Neuronal stem cell (in vitro differentiated cells): ENCODE data around the gene ADAD2.

ENCODE experiments used
- DNase-seq: peaks from one replicate; pipeline ENCODE4 v3.0.0-alpha.2; 2013; ENCODE audit warnings: low spot score
- H2AFZ ChIP-seq: one replicate; pipeline ENCODE4 v1.6.1; 2013; ENCODE audit warnings: mild to moderate bottlenecking, low read length, inconsistent platforms
- H2AK5ac ChIP-seq: 2 replicates; pipeline ENCODE4 v1.6.1; 2013; ENCODE audit warnings: low read depth, mild to moderate bottlenecking, inconsistent platforms, low read length, moderate library complexity, mixed read lengths
- H2BK120ac ChIP-seq: 2 replicates; pipeline ENCODE4 v1.6.1; 2013; ENCODE audit warnings: low read depth, mild to moderate bottlenecking, inconsistent platforms, low read length, moderate library complexity, mixed read lengths
- H2BK12ac ChIP-seq: one replicate; pipeline ENCODE4 v1.6.1; 2013; ENCODE audit warnings: low read length, inconsistent platforms
- H2BK15ac ChIP-seq: 2 replicates; pipeline ENCODE4 v1.6.1; 2013; ENCODE audit warnings: mild to moderate bottlenecking, low read length, inconsistent platforms, mixed read lengths
- H2BK5ac ChIP-seq: one replicate; pipeline ENCODE4 v1.6.1; 2013; ENCODE audit warnings: inconsistent platforms, mild to moderate bottlenecking, low read length, moderate library complexity
- H3K14ac ChIP-seq: one replicate; pipeline ENCODE4 v1.6.1; 2013; ENCODE audit warnings: low read length, inconsistent platforms
- H3K18ac ChIP-seq: 2 replicates; pipeline ENCODE4 v1.6.1; 2013; ENCODE audit warnings: low read length, inconsistent platforms
- H3K23ac ChIP-seq: 2 replicates; pipeline ENCODE4 v1.6.1; 2013; ENCODE audit warnings: low read depth, mild to moderate bottlenecking, mixed read lengths, low read length, inconsistent platforms; ENCODE audit not compliant: poor library complexity
- H3K27ac ChIP-seq: replicated peaks from 3 replicates; pipeline ENCODE4 v1.5.1; 2013; ENCODE audit warnings: low read length, inconsistent platforms
- H3K27me3 ChIP-seq, 3 experiments: 2 replicates each; pipeline ENCODE4 v1.6.1; 2013; ENCODE audit warnings: low read length in 3 of 3, mild to moderate bottlenecking in 2 of 3, inconsistent platforms in 1 of 3, low read depth in 1 of 3, mixed read lengths in 1 of 3, moderate library complexity in 1 of 3; ENCODE audit not compliant: control insufficient read depth in 3 of 3, insufficient read depth in 3 of 3
- H3K36me3 ChIP-seq, 2 donors: replicated peaks in 1 of 2; 2 replicates each; pipeline ENCODE4 v1.6.1; 2013; ENCODE audit warnings: low read length in 2 of 2; ENCODE audit not compliant: control insufficient read depth in 2 of 2, insufficient read depth in 2 of 2
- H3K4ac ChIP-seq: 2 replicates; pipeline ENCODE4 v1.6.1; 2013; ENCODE audit warnings: inconsistent platforms, mild to moderate bottlenecking, low read length, moderate library complexity
- H3K4me1 ChIP-seq, 2 donors: 1 replicate in 1 of 2; 2 replicates in 1 of 2; pipeline ENCODE4 v1.6.1; 2013; ENCODE audit warnings: low read length in 2 of 2, low read depth in 1 of 2; ENCODE audit not compliant: control insufficient read depth in 2 of 2, insufficient read depth in 1 of 2
- H3K4me2 ChIP-seq: one replicate; pipeline ENCODE4 v1.6.1; 2013; ENCODE audit warnings: mild to moderate bottlenecking, low read length, inconsistent platforms; ENCODE audit not compliant: insufficient read depth, poor library complexity, severe bottlenecking
- H3K4me3 ChIP-seq, 2 donors: 2 replicates each; pipeline ENCODE4 v1.5.1; 2013; ENCODE audit warnings: low read length in 2 of 2, mild to moderate bottlenecking in 2 of 2, inconsistent platforms in 1 of 2, moderate library complexity in 1 of 2
- H3K79me1 ChIP-seq: one replicate; pipeline ENCODE4 v1.6.1; 2013; ENCODE audit warnings: low read depth, mild to moderate bottlenecking, inconsistent platforms, low read length, moderate library complexity
- H3K9ac ChIP-seq: one replicate; pipeline ENCODE4 v1.6.1; 2013; ENCODE audit warnings: mild to moderate bottlenecking, low read depth, low read length, inconsistent platforms; ENCODE audit not compliant: poor library complexity
- H3K9me3 ChIP-seq, 2 donors: replicated peaks in 1 of 2; 2 replicates each; pipeline versions ENCODE3 to v1.6.1; 2013; ENCODE audit warnings: low read length in 2 of 2, mild to moderate bottlenecking in 2 of 2, inconsistent platforms in 1 of 2, low read depth in 1 of 2, mixed read lengths in 1 of 2, moderate library complexity in 1 of 2; ENCODE audit not compliant: control insufficient read depth in 2 of 2, insufficient read depth in 1 of 2
- H4K8ac ChIP-seq: one replicate; pipeline ENCODE4 v1.6.1; 2013; ENCODE audit warnings: low read depth, mild to moderate bottlenecking, inconsistent platforms, low read length, moderate library complexity
- H4K91ac ChIP-seq: one replicate; pipeline ENCODE4 v1.6.1; 2013; ENCODE audit warnings: low read length, low read depth, mild to moderate bottlenecking, inconsistent platforms; ENCODE audit not compliant: poor library complexity
- WGBS, 2 donors: extraction: QIAGEN DNeasy Blood & Tissue Kit; methylation state at CpG; one replicate each; pipeline ENCODE4 v1.1.7; 2013; ENCODE audit warnings: missing lambda C conversion rate in 2 of 2, mixed read lengths in 1 of 2; ENCODE audit not compliant: insufficient read length in 2 of 2, insufficient replicate concordance in 1 of 2; ENCODE audit errors: extremely low coverage in 2 of 2; 5-methylcytosine and 5-hydroxymethylcytosine counted together

Gene ADAD2

GRCh38 chr16:84245956-84246678 lies 55.2 kb downstream of the ADAD2 start:
- Histone ChIP-seq H3K36me3 (peaks cover 0 to 2% of the 10 kb centered on the region in 2 donors), H3K4me2 (no peak overlapping the region), H3K18ac (no peak overlapping the region), H3K4ac (no peak overlapping the region), H4K91ac (no peak overlapping the region), H3K27me3 (peaks cover 0 to 26% (median 1%) of the 10 kb centered on the region in 3 experiments), H3K4me3 (no peak overlapping the region), H3K14ac (no peak overlapping the region), H3K27ac (no peak overlapping the region), H3K79me1 (no peaks in the 10 kb centered on the region), H4K8ac (no peak overlapping the region), H3K4me1 (no peaks in the 10 kb centered on the region), H3K9ac (no peak overlapping the region), H3K23ac (no peak overlapping the region), H2AK5ac (no peak overlapping the region), H2BK15ac (no peak overlapping the region), H3K9me3 (peaks cover 2% of the 10 kb centered on the region in 2 donors), H2AFZ (no peak overlapping the region), H2BK12ac (no peak overlapping the region), H2BK120ac (no peak overlapping the region), H2BK5ac (no peak overlapping the region)
- no peak for DNase-seq
- no CpG with 5 or more reads among the region's 10 CpGs for WGBS, 2 donors

GRCh38 chr16:84246679-84247077 lies 55.7 kb downstream of the ADAD2 start:
- Histone ChIP-seq H3K9ac (no peak overlapping the region), H3K4me2 (no peak overlapping the region), H2BK15ac (no peak overlapping the region), H2BK12ac (no peak overlapping the region), H2AFZ (no peak overlapping the region), H3K4me1 (peaks cover 0 to under 1% of the 10 kb centered on the region in 2 donors), H2AK5ac (no peak overlapping the region), H3K4ac (no peak overlapping the region), H3K27ac (no peak overlapping the region), H3K23ac (no peak overlapping the region), H3K18ac (no peak overlapping the region), H3K4me3 (no peak overlapping the region), H3K79me1 (no peaks in the 10 kb centered on the region), H3K27me3 (peaks cover 0 to 26% (median 1%) of the 10 kb centered on the region in 3 experiments), H3K36me3 (peaks cover 0 to 2% of the 10 kb centered on the region in 2 donors), H4K91ac (no peak overlapping the region), H3K9me3 (peaks cover 2% of the 10 kb centered on the region in 2 donors), H2BK120ac (no peak overlapping the region), H4K8ac (no peak overlapping the region), H3K14ac (no peak overlapping the region), H2BK5ac (no peak overlapping the region)
- WGBS, 2 donors: no CpG with 5 or more reads among the region's 5 CpGs
- no peak for DNase-seq
